ENCODE results near the gene UNC80. TPM values are rescaled to one million over a fixed set of nuclear protein-coding genes. Genes with fewer than 3 reads are reported as not detected.

Gene UNC80
- total RNA-seq, 1 experiment from 2014 or later, result not detected

DNA sequence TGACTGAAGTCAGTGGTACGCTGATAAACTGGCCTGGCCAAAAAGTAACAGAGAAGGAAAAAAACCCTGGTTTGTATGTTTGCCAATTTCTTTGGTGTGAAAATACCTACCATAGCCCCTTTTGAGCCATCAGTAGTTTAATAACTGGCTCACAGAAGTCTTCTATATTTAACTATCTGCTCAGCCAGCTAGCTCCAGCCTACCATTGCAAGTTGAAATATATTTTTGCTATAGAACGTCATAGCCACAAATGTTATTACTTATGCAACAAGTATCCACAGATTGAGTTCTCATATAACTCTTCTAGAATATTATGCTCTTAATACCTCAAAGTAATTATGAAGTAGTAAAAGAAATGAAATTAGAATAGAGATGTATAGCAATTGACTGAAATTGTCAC lies 256.0 kb downstream of the UNC80 start:
- no peak for DNase-seq (ENCODE audit: low read depth)

DNA sequence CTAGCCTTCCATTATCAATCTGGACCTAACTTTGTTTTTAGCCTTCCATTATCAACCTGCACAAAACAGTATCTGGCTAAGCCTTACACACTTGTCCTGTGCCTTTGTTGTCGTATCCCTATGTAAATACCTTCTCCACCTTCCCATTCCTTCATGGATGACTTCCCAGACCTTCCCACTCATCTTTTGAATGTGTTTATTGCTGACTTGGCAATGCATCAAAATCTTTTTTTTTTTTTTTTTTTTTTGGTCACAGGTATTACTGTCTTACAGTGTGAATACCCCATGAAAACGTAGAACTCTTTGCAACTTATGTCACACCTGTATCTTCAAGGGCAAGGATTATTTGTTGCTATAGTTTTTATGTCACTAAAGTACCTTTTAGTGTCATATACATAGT lies 256.5 kb downstream of the UNC80 start:
- no peak for DNase-seq (ENCODE audit: low read depth)

DNA sequence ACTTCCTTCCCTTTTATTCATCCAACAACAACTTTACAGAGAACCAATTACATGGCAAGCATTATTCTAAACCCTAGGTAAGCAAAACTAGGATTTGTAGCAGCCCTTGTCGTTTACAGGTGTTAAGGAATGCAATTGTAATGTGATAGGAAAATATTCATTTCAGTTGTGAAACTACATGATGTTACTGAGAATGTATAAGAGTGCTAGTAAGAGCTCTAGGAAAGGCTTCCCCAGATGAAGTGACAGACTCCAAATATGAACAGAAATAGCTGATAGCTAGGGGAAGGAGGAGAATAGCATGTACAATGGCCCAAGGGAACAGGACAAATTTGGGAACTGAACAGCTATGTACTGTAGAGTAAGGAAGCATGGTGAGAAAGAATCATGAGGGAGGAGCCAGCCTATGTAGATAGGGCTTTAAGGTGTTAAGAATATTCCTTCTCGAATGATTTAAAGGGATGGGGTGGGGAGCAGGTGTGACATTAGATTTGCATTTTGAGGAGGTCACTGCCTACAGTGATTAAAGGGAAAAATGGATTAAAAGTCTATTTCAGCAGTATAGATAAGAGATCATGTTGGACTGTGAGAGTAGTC lies 262.6 kb downstream of the UNC80 start:
- DNase-seq (ENCODE audit: low read depth), result no peak

DNA sequence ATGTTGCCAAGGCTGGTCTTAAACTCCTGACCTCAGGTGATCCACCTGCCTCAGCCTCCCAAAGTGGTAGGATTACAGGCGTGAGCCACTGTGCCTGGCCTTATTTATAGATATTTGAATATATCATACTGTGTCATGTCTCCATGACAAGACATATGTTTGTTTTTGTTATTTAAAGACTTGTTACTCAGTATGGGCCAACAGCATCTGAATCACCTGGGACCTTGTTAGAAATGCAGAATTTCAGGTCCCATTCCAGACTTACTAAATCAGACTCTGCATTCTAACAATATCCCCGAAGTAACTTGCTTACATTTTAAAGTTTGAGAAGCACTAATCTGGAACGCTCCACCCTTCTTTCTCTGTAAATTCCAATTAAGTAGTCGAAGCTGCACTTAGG lies 264.0 kb downstream of the UNC80 start:
- no peak for DNase-seq (ENCODE audit: low read depth)

DNA sequence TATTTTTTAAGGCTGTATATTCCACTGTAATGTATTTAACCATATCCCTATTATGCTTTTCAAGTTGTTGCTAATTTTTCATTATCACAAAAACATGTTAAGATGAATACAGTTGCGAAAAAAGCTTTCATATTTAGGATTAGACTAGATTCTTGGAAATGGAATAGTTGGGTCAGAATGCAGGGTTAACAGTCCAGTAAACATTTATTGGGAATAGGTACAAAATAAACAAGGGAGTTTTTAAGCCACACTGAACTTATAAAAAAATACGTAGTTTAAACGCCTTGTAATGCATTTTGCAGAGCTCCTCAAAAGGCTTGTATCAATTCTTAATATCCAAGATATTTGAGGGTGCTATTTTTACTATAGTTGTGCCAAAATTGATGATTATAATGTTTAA lies 266.4 kb downstream of the UNC80 start:
- no peak for DNase-seq (ENCODE audit: low read depth)

DNA sequence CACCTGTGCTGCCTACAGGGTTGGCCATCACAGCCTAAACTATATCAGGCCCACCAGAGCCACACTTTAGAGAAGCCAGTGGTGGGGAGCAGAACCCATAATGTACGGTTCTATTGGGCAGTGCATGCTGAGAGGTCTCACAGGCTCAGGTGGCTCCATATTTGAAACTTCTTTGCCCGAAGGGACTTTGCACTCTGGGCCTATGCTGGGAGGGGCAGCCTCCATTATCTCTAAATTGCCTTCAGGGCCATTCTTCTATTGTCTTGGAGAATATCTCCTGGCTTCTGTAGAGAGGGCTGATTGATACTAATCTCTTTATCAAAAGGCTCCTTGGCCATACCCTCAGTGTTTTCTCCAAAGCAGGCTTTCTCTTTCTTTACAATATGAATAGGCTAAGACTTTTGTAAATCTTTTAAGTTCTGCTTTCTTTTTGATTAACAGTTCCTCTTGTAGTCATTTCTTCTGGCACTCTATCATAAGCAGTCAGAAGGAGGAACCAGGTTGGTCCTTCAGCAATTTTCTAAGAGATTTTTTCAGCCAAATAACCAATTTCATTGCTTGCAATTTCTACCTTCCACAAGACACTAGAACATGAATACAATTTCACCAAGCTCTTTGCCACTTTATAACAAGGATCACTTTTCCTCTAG lies 275.3 kb downstream of the UNC80 start:
- no peak for DNase-seq (ENCODE audit: low read depth)

Other genes with a start within 250 kb of the UNC80 start
- gene RPE, start 230.8 kb downstream of the UNC80 start, total RNA-seq (2014; rRNA removed; shearing (Covaris generic)), result 109 and 174 TPM in 2 replicates

Data from Daoy (cell line).